C4-2B (cell line): ENCODE data around the gene PDIK1L.

Experiments
- ZFX ChIP-seq: fragments of 450-650 bp; IDR thresholded peaks from 2 replicates; pipeline ENCODE4 v1.6.1; 2017
- TF ChIP-seq, protein P1 (sequence below): fragments of 450-650 bp; conservative IDR thresholded peaks from 2 replicates; pipeline ENCODE4 v1.5.1; 2017; ENCODE audit warnings: mild to moderate bottlenecking

DNA sequence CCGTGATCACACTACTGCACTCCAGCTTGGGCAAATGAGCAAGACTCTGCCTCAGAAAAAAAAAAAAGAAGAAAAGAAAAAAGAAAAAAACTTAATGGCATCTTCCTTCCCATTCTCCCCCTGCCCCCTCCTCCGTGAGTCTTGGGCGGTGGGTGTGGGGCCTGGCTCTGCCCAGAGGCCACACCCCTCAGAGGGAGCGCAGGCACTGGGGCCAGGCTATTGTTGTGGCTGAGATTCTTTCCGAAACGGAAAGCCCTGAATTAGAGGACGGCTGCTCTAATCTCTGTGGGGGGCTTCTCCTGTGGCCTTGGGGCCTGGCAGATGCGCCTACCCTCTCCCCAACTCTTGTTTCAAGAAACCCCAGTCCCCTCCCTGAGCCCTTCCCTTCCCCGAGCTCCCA lies 43.1 kb downstream of the PDIK1L start:
- TF ChIP-seq, protein P1, sequence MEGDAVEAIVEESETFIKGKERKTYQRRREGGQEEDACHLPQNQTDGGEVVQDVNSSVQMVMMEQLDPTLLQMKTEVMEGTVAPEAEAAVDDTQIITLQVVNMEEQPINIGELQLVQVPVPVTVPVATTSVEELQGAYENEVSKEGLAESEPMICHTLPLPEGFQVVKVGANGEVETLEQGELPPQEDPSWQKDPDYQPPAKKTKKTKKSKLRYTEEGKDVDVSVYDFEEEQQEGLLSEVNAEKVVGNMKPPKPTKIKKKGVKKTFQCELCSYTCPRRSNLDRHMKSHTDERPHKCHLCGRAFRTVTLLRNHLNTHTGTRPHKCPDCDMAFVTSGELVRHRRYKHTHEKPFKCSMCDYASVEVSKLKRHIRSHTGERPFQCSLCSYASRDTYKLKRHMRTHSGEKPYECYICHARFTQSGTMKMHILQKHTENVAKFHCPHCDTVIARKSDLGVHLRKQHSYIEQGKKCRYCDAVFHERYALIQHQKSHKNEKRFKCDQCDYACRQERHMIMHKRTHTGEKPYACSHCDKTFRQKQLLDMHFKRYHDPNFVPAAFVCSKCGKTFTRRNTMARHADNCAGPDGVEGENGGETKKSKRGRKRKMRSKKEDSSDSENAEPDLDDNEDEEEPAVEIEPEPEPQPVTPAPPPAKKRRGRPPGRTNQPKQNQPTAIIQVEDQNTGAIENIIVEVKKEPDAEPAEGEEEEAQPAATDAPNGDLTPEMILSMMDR, result no peak
- no peak for TF ChIP-seq ZFX
